HepG2 (cell line): ENCODE measurements around the gene TP73. TPM values are rescaled to one million over a fixed set of nuclear protein-coding genes. Genes with fewer than 3 reads are reported as not detected.

ENCODE experiments used
- ATAC-seq: fragments of 200-7000 bp; cut with Tn5 transposase; 3 replicates; pipeline ENCODE4 v1.9.1; 2020; ENCODE audit warnings: mild to moderate bottlenecking, moderate library complexity
- BruUV-seq: library from RNA; stranded (reverse); fragments of 400-500 nt; replicated peaks from 2 replicates; lab custom pipeline; 2021; lab: Mats Ljungman, UMichigan
- CTCF ChIA-PET: fragments of 300-600 bp; formaldehyde crosslinking; extraction: SDS; loops from one replicate; lab custom pipeline; 2021; ENCODE audit warnings: low total read pairs, inconsistent platforms, low intra/inter-chr PET ratio; lab: Yijun Ruan, JAX
- POLR2A ChIA-PET: fragments of 350-600 bp; sonication (Branson Sonifier 250); formaldehyde crosslinking; loops from one replicate; lab custom pipeline; 2020; ENCODE audit warnings: antibody characterized with exemption, inconsistent platforms; lab: Yijun Ruan, JAX
- DNase-seq: peaks from one replicate; pipeline ENCODE4 v3.0.0-alpha.2; 2015; ENCODE audit warnings: low spot score
- FAIRE-seq: peaks from 3 replicates; lab custom pipeline; 2011; peaks lifted over from hg19 to GRCh38; lab: Jason Lieb, UNC
- H2AFZ ChIP-seq: one replicate; pipeline ENCODE4 v1.6.1; 2011; ENCODE audit warnings: low read length, inconsistent platforms
- H3K27ac ChIP-seq: fragments of 300-600 bp; 3 replicates; pipeline ENCODE4 v1.8.0; 2011; ENCODE audit warnings: mixed run types, mild to moderate bottlenecking, mixed read lengths, low read length, inconsistent platforms; ENCODE audit not compliant: insufficient read depth; ENCODE audit errors: extremely low read length
- H3K27me3 ChIP-seq, 2 experiments: fragments of 200-600 bp in 1 of 2; 2 replicates in 1 of 2; 3 replicates in 1 of 2; pipeline versions ENCODE4 v1.6.0 to v1.8.0; 2011; ENCODE audit warnings: low read length in 2 of 2, mild to moderate bottlenecking in 2 of 2, moderate library complexity in 2 of 2, inconsistent platforms in 1 of 2; ENCODE audit not compliant: insufficient read depth in 2 of 2, control insufficient read depth in 1 of 2
- H3K36me3 ChIP-seq, 2 experiments: fragments of 200-600 bp in 1 of 2; replicated peaks in 1 of 2; 2 replicates in 1 of 2; 3 replicates in 1 of 2; pipeline versions ENCODE4 v1.5.1 to v1.8.0; 2011; ENCODE audit warnings: low read length in 2 of 2, inconsistent platforms in 1 of 2; ENCODE audit not compliant: insufficient read depth in 2 of 2, control insufficient read depth in 1 of 2
- H3K4me1 ChIP-seq: 2 replicates; pipeline ENCODE4 v1.5.1; 2012; ENCODE audit warnings: low read length, inconsistent platforms; ENCODE audit not compliant: insufficient read depth
- H3K4me2 ChIP-seq: 2 replicates; pipeline ENCODE4 v1.6.0; 2011; ENCODE audit warnings: low read depth, low read length, inconsistent platforms
- H3K4me3 ChIP-seq, 3 experiments: fragments of 200-600 bp in 1 of 3; sonication (generic), shearing (Covaris generic) in 1 of 3; replicated peaks in 1 of 3; 2 replicates each; pipeline ENCODE4 v1.5.1; 2011 to 2016; ENCODE audit warnings: low read length in 3 of 3, inconsistent platforms in 2 of 3, low read depth in 2 of 3, mild to moderate bottlenecking in 2 of 3, control low read depth in 1 of 3, mixed read lengths in 1 of 3; ENCODE audit not compliant: insufficient read depth in 1 of 3
- H3K79me2 ChIP-seq: one replicate; pipeline ENCODE4 v1.6.1; 2011; ENCODE audit warnings: low read length, inconsistent platforms; ENCODE audit not compliant: insufficient read depth
- H3K9ac ChIP-seq: 2 replicates; pipeline ENCODE4 v1.6.0; 2011; ENCODE audit warnings: mild to moderate bottlenecking, low read depth, low read length, inconsistent platforms; ENCODE audit not compliant: insufficient read depth
- H3K9me3 ChIP-seq: 2 replicates; pipeline ENCODE4 v1.5.1; 2012; ENCODE audit warnings: mild to moderate bottlenecking, low read length
- H4K20me1 ChIP-seq: 2 replicates; pipeline ENCODE4 v1.6.0; 2011; ENCODE audit warnings: inconsistent platforms, mild to moderate bottlenecking, low read length, moderate library complexity; ENCODE audit not compliant: insufficient read depth
- HHEX ChIP-seq: IDR thresholded peaks from 2 replicates; pipeline ENCODE4 v1.6.1; 2016; ENCODE audit warnings: control low read depth
- HNRNPLL ChIP-seq: fragments of 200-400 bp; formaldehyde crosslinking; IDR thresholded peaks from 2 replicates; pipeline ENCODE4 v1.6.1; 2017; ENCODE audit warnings: mild to moderate bottlenecking, low read depth, low read length; ENCODE audit not compliant: poor library complexity, severe bottlenecking
- MED1 ChIP-seq: sonication (generic); formaldehyde crosslinking; IDR thresholded peaks from 2 replicates; pipeline ENCODE4 v1.4.0; 2020; ENCODE audit warnings: missing genetic modification reagents
- MTF2 ChIP-seq: sonication (generic); formaldehyde crosslinking; IDR thresholded peaks from 2 replicates; pipeline ENCODE4 v1.5.0; 2020; ENCODE audit warnings: missing genetic modification reagents, borderline replicate concordance
- MXI1 ChIP-seq: IDR thresholded peaks from 3 replicates; pipeline ENCODE4 v1.6.1; 2012; ENCODE audit warnings: low read depth, low read length, inconsistent platforms, borderline replicate concordance
- NCOR1 ChIP-seq: fragments of 200-600 bp; sonication (generic); IDR thresholded peaks from 2 replicates; pipeline ENCODE4 v1.7.0; 2017; ENCODE audit warnings: antibody characterized with exemption, low read length, borderline replicate concordance
- NFE2L1 ChIP-seq: sonication (generic); formaldehyde crosslinking; IDR thresholded peaks from 2 replicates; pipeline ENCODE4 v1.4.0; 2020; ENCODE audit warnings: missing genetic modification reagents, mild to moderate bottlenecking, borderline replicate concordance
- PAWR ChIP-seq: sonication (generic); formaldehyde crosslinking; IDR thresholded peaks from 2 replicates; pipeline ENCODE4 v1.4.0; 2020; ENCODE audit warnings: missing genetic modification reagents, mild to moderate bottlenecking, borderline replicate concordance
- ZNF772 ChIP-seq: sonication (generic); formaldehyde crosslinking; IDR thresholded peaks from 2 replicates; pipeline ENCODE4 v1.5.0; 2020; ENCODE audit warnings: mild to moderate bottlenecking, missing genetic modification reagents
- ZSCAN25 ChIP-seq: sonication (generic); formaldehyde crosslinking; IDR thresholded peaks from 2 replicates; pipeline ENCODE4 v1.8.0; 2022; ENCODE audit warnings: mild to moderate bottlenecking, missing genetic modification reagents
- WGBS: methylation state at CpG from one replicate; pipeline ENCODE4 v1.1.6; 2017; ENCODE audit warnings: low lambda C conversion rate; 5-methylcytosine and 5-hydroxymethylcytosine counted together
- in situ Hi-C: cut with HindIII; loops from 2 replicates; pipeline ENCODE4 v1.10.0; 2017; ENCODE audit warnings: low pct_unique_long_range_greater_than_20kb; ENCODE audit not compliant: extremely low pct_ligation_motif_present
- intact Hi-C: fragments of 100-400 bp; cut with micrococcal nuclease; formaldehyde crosslinking; loops from one replicate; pipeline ENCODE4 v1.10.0; 2022; ENCODE audit not compliant: unreplicated experiment
- polyA plus RNA-seq, 8 experiments: library from polyadenylated mRNA; depleted of rRNA in 3 of 8; stranded (reverse) in 7 of 8; unstranded in 1 of 8; fragments of >200 nt; fragmentation: Illumina TruSeq in 4 of 8; extraction: Trizol in 4 of 8; gene quantifications; 2 replicates each; pipeline versions ENCODE4 v1.2.1 to v1.2.3, GENCODE V29; 2011 to 2016; ENCODE audit warnings: low read depth in 4 of 8, missing spikeins in 1 of 8, mixed read lengths in 1 of 8; ENCODE audit not compliant: insufficient read depth in 1 of 8
- total RNA-seq, 5 experiments: library from RNA; depleted of rRNA; stranded (reverse); fragments of >200 nt; fragmentation: Illumina TruSeq; extraction: Trizol; gene quantifications; 2 replicates each; pipeline ENCODE4 v1.2.3, GENCODE V29; 2016; ENCODE audit warnings: low read depth in 1 of 5
- TF ChIP-seq, protein P1 (sequence below): sonication (generic); formaldehyde crosslinking; IDR thresholded peaks from 2 replicates; pipeline ENCODE4 v1.8.0; 2022; ENCODE audit warnings: low read depth, missing genetic modification reagents
- TF ChIP-seq, protein P2 (sequence below): sonication (generic); IDR thresholded peaks from 2 replicates; pipeline ENCODE4 v1.6.1; 2016; ENCODE audit warnings: low read depth, borderline replicate concordance
- TF ChIP-seq, protein P3 (sequence below): sonication (generic); formaldehyde crosslinking; IDR thresholded peaks from 2 replicates; pipeline ENCODE4 v1.8.1; 2023; ENCODE audit warnings: mild to moderate bottlenecking, missing genetic modification reagents, borderline replicate concordance
- TF ChIP-seq, protein P4 (sequence below): sonication (generic); formaldehyde crosslinking; IDR thresholded peaks from 2 replicates; pipeline ENCODE4 v1.5.1; 2020; ENCODE audit warnings: mild to moderate bottlenecking, missing genetic modification reagents
- TF ChIP-seq, protein P5 (sequence below): sonication (generic); formaldehyde crosslinking; IDR thresholded peaks from 2 replicates; pipeline ENCODE4 v1.4.0; 2020; ENCODE audit warnings: missing genetic modification reagents

TP73 gene
- total and polyA plus RNA-seq, 2 of the 13 experiments (the other 11 are each of a cell fraction or from before 2014, with no cell fraction given): 0.49 to 1.1 TPM

DNA sequence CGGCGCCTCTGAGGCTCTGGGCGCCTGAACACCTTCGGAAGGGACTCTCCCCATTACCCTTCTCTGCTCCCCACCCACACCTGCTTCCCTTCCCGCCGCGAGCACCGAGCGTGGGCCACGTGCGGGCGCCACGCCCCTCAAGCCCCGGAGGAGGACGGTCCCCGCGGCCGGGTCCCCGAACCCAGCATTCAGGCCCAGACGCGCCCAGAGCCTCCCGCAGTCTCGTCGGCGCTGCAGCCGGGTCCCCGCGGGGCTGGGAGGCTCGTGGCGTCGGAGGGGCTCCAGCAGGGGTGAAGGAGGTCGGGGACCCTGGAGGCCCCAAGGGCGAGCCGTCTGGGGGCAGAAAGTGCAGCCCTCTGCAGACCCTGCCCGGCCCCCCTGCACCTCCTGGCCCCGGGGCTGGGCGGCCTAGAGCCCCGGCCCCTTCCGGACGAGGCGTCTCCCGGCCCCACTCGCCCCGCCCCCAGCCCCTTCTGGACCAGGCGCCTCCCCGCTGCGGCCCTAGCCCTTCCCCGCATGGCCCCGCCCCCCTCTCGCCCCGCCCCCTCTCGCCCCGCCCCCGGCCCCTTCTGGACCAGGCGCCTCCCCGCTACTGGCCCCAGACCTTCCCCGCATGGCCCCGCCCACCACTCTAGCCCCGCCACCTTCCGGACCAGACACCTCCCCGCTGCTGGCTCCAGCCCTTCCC lies 119.9 kb downstream of the TP73 start:
- Histone ChIP-seq H3K9ac (peak overlapping the region; percentile 79), H3K9me3 (no peaks in the 10 kb centered on the region), H3K79me2 (peaks cover 18% of the 10 kb centered on the region), H3K4me1 (peaks cover 70% of the 10 kb centered on the region), H3K4me3 (peak overlapping the region; percentile 89 to 90 (median 90)), H3K27ac (peak overlapping the region; percentile 86), H3K27me3 (no peaks in the 10 kb centered on the region), H2AFZ (no peak overlapping the region), H3K36me3 (no peaks in the 10 kb centered on the region), H3K4me2 (peak overlapping the region; percentile 92), H4K20me1 (no peaks in the 10 kb centered on the region)
- CTCF ChIA-PET: no interaction called here
- DNase-seq (peak; percentile 83), ATAC-seq (peak; percentile 56), FAIRE-seq (no peak)
- no TSS peak for BruUV-seq
- in situ Hi-C loops: no loop called here
- POLR2A ChIA-PET: interaction anchor here (0.9 to 2.0 kb wide), 14 partner anchors 11 to 433 kb away, joined by 3 to 15 read pairs (median 3); partner anchors contain the start of genes C1orf174, CCDC27 and LRRC47
- 5% methylated on average over 4 of the region's 61 CpGs for WGBS
- intact Hi-C loops: loop anchor here (10.0 kb wide), 1 partner anchor 133 kb away; the partner anchor contains the start of gene C1orf174
- TF ChIP-seq HNRNPLL (no peak), PAWR (CRISPR knock-in tag) (no peak; the same call in 1 of the 2 replicates), ZSCAN25 (CRISPR knock-in tag) (no peak), HHEX (CRISPR knock-in tag) (no peak), NFE2L1 (CRISPR knock-in tag) (0 out of 2 replicates have a peak, but pooled peaks have one; percentile 48), MED1 (CRISPR knock-in tag) (no peak), ZNF772 (CRISPR knock-in tag) (no peak), MTF2 (CRISPR knock-in tag) (no peak), NCOR1 (no peak), MXI1 (peak; percentile 73; the same call in 1 of the 3 replicates)
- TF ChIP-seq, protein P1, sequence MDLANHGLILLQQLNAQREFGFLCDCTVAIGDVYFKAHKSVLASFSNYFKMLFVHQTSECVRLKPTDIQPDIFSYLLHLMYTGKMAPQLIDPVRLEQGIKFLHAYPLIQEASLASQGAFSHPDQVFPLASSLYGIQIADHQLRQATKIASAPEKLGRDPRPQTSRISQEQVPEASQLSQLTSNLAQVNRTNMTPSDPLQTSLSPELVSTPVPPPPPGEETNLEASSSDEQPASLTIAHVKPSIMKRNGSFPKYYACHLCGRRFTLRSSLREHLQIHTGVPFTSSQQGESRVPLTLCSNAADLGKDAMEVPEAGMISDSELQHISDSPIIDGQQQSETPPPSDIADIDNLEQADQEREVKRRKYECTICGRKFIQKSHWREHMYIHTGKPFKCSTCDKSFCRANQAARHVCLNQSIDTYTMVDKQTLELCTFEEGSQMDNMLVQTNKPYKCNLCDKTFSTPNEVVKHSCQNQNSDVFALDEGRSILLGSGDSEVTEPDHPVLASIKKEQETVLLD (CRISPR knock-in tag): 0 out of 2 replicates have a peak, but pooled peaks have one; percentile 27
- TF ChIP-seq, protein P2, sequence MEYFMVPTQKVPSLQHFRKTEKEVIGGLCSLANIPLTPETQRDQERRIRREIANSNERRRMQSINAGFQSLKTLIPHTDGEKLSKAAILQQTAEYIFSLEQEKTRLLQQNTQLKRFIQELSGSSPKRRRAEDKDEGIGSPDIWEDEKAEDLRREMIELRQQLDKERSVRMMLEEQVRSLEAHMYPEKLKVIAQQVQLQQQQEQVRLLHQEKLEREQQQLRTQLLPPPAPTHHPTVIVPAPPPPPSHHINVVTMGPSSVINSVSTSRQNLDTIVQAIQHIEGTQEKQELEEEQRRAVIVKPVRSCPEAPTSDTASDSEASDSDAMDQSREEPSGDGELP: no peak
- TF ChIP-seq, protein P3, sequence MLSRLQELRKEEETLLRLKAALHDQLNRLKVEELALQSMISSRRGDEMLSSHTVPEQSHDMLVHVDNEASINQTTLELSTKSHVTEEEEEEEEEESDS: no peak; the same call in 1 of the 2 replicates
- TF ChIP-seq, protein P4, sequence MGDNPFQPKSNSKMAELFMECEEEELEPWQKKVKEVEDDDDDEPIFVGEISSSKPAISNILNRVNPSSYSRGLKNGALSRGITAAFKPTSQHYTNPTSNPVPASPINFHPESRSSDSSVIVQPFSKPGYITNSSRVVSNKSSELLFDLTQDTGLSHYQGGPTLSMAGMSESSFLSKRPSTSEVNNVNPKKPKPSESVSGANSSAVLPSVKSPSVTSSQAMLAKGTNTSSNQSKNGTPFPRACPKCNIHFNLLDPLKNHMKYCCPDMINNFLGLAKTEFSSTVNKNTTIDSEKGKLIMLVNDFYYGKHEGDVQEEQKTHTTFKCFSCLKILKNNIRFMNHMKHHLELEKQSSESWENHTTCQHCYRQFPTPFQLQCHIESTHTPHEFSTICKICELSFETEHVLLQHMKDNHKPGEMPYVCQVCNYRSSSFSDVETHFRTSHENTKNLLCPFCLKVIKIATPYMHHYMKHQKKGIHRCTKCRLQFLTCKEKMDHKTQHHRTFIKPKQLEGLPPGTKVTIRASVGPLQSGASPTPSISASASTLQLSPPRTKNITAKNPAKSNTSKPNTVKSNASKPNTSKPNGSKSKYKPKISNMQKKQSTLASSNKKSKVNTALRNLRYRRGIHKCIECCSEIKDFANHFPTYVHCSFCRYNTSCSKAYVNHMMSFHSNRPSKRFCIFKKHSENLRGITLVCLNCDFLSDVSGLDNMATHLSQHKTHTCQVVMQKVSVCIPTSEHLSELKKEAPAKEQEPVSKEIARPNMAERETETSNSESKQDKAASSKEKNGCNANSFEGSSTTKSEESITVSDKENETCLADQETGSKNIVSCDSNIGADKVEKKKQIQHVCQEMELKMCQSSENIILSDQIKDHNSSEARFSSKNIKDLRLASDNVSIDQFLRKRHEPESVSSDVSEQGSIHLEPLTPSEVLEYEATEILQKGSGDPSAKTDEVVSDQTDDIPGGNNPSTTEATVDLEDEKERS: no peak
- TF ChIP-seq, protein P5, sequence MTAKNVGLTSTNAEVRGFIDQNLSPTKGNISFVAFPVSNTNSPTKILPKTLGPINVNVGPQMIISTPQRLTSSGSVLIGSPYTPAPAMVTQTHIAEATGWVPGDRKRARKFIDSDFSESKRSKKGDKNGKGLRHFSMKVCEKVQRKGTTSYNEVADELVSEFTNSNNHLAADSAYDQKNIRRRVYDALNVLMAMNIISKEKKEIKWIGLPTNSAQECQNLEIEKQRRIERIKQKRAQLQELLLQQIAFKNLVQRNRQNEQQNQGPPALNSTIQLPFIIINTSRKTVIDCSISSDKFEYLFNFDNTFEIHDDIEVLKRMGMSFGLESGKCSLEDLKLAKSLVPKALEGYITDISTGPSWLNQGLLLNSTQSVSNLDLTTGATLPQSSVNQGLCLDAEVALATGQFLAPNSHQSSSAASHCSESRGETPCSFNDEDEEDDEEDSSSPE: peak; percentile 59
